PC-3 (cell line): ENCODE measurements around the gene FRMPD1.

Experiments used
- EZH2 ChIP-seq: fragments of 300-600 bp; sonication (generic); IDR thresholded peaks from one replicate; pipeline ENCODE4 v1.6.1; 2017; ENCODE audit warnings: antibody characterized with exemption, mild to moderate bottlenecking, low read length; ENCODE audit not compliant: unreplicated experiment
- EZH2phosphoT487 ChIP-seq: fragments of 300-600 bp; sonication (generic); IDR thresholded peaks from 2 replicates; pipeline ENCODE4 v1.6.1; 2018; ENCODE audit warnings: mild to moderate bottlenecking, antibody characterized with exemption, low read length, borderline replicate concordance
- TF ChIP-seq, protein P1 (sequence below): fragments of 300-600 bp; sonication (generic); conservative IDR thresholded peaks from 2 replicates; pipeline ENCODE4 v1.5.1; 2017; ENCODE audit warnings: antibody characterized with exemption, low read depth, mild to moderate bottlenecking, low read length

- TF ChIP-seq, protein P1, sequence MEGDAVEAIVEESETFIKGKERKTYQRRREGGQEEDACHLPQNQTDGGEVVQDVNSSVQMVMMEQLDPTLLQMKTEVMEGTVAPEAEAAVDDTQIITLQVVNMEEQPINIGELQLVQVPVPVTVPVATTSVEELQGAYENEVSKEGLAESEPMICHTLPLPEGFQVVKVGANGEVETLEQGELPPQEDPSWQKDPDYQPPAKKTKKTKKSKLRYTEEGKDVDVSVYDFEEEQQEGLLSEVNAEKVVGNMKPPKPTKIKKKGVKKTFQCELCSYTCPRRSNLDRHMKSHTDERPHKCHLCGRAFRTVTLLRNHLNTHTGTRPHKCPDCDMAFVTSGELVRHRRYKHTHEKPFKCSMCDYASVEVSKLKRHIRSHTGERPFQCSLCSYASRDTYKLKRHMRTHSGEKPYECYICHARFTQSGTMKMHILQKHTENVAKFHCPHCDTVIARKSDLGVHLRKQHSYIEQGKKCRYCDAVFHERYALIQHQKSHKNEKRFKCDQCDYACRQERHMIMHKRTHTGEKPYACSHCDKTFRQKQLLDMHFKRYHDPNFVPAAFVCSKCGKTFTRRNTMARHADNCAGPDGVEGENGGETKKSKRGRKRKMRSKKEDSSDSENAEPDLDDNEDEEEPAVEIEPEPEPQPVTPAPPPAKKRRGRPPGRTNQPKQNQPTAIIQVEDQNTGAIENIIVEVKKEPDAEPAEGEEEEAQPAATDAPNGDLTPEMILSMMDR = peak; percentile 87
- TF ChIP-seq EZH2 (no peak), EZH2phosphoT487 (no peak)
Observed at GRCh38 chr9:37747271-37747753, 96.6 kb downstream of the FRMPD1 start.
